GM13976 (cell line): Measurements from ENCODE around the gene RPL3.
A peak's percentile ranks its signal among the peaks of the same experiment; 100 is the strongest.

Experiments used
- DNase-seq: peaks from one replicate; pipeline ENCODE4 v3.0.0; 2012; ENCODE audit warnings: low spot score
- CTCF ChIP-seq: IDR thresholded peaks from 2 replicates; pipeline ENCODE4 v1.5.1; 2012; ENCODE audit warnings: borderline replicate concordance, mild to moderate bottlenecking; ENCODE audit not compliant: insufficient read depth; ENCODE audit errors: extremely low read depth, missing control alignments, control extremely low read depth
- in situ Hi-C: fragments of 300-500 bp; cut with MboI; formaldehyde crosslinking; loops from one replicate; pipeline ENCODE4 v1.12.0; 2022; ENCODE audit warnings: low sequenced_read_pairs, mixed read lengths, inconsistent platforms; ENCODE audit not compliant: unreplicated experiment

The RPL3 gene

GRCh38 chr22:39316440-39317083, 2.9 kb downstream of the RPL3 start:
- TF ChIP-seq CTCF: peak; percentile 75
- in situ Hi-C loops: loop anchor here (25.0 kb wide), 1 partner anchor 304 kb away; the partner anchor contains the start of genes APOBEC3C and APOBEC3D
- DNase-seq: peak; percentile 67

GRCh38 chr22:39315389-39315788, 4.0 kb downstream of the RPL3 start:
- no peak for TF ChIP-seq CTCF
- in situ Hi-C loops: loop anchor here (25.0 kb wide), 1 partner anchor 303 kb away; the partner anchor contains the start of genes APOBEC3C and APOBEC3D
- DNase-seq: no peak

- DNase-seq: no peak
- in situ Hi-C loops: loop anchor here (5.0 to 25.0 kb wide), 2 partner anchors 142 to 302 kb away; partner anchors contain the start of genes APOBEC3C and APOBEC3D
- no peak for TF ChIP-seq CTCF
These were observed 5.0 kb downstream of the RPL3 start for GRCh38 chr22:39314251-39314971.

- in situ Hi-C loops: loop anchor here (5.0 to 25.0 kb wide), 2 partner anchors 141 to 301 kb away; partner anchors contain the start of genes APOBEC3C and APOBEC3D
- no peak for DNase-seq
- no peak for TF ChIP-seq CTCF
These were observed 6.0 kb downstream of the RPL3 start for GRCh38 chr22:39313258-39314001.

GRCh38 chr22:39312410-39312809, 7.0 kb downstream of the RPL3 start:
- no peak for TF ChIP-seq CTCF
- in situ Hi-C loops: loop anchor here (5.0 to 25.0 kb wide), 2 partner anchors 140 to 300 kb away; partner anchors contain the start of genes APOBEC3C and APOBEC3D
- no peak for DNase-seq
